HG03378 (cell line): ENCODE data around the gene PDE3A.
"Not testable (repeated sequence)": the region's sequence is repeated elsewhere in the genome, so short reads cannot be mapped to it uniquely, and the experiment has no call there.

Experiments
- ATAC-seq: cut with Tn5 transposase; IDR thresholded peaks from one replicate; pipeline ENCODE4 v1.9.1; 2021; ENCODE audit warnings: mild to moderate bottlenecking, moderate library complexity; ENCODE audit not compliant: unreplicated experiment

The PDE3A gene

DNA sequence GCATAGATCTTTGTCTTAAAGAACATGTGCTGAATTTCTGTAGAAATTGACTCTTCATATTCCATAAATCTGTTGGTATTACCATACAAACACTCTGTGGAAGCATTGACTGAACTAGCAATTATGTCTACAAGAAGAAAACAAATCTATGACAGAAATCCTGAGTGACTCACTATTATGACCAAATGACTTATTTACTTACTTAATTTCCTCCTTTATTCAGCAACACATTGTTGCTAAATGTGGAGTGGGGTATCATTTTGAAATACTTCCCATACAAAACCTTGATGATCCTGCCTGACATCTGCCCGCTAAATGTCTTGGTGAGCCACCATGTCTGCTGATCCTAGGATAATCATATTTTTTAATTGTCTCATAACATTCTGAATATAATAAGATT lies 227.7 kb downstream of the PDE3A start:
- no peak for ATAC-seq

DNA sequence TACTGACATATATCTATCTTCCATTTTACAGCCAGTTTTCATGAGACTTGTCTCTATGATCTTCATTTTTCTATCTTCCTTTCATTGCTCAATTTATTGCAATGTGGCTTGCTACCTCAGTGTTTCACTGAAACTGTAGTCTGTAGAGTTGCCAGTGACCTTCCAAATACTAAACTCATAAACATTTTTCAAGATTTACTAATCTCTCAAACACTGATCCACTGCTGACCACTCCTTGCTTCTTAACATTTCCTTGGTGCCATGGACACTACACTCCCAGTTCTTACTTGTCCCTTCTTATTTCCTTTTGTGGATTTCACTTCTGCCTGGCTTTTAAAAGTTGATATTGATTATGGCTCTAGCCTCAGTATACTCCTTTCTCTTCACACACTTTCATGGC lies 231.4 kb downstream of the PDE3A start:
- no peak for ATAC-seq

DNA sequence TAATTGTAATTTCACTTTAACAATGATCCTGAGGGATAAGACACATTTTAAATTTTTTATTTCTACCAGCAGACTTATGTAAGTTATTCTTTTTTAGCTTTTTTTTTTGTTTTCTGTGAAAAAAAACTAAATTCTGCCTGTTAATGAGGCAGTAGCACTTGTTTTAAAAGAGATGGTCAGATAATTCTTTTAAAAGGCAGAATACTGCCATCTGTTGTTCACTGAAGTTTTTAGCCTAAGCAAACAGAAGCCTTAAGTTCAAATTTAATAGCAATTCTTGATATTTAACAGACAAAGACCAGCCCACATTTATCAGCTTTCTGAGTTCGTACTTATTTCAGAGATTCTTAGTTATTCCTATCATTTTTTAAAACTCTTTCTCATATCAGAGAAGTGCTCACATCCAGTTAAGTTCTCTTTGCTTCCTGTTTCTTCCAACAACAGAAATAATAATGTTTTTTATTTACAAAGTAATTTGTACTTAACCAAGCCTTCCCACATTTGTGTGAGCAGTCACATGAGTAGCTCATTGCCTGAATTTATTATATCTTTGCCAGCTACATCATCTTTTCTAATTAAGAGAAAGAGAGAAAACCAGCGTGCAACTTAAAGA lies 233.4 kb downstream of the PDE3A start:
- ATAC-seq: no peak

DNA sequence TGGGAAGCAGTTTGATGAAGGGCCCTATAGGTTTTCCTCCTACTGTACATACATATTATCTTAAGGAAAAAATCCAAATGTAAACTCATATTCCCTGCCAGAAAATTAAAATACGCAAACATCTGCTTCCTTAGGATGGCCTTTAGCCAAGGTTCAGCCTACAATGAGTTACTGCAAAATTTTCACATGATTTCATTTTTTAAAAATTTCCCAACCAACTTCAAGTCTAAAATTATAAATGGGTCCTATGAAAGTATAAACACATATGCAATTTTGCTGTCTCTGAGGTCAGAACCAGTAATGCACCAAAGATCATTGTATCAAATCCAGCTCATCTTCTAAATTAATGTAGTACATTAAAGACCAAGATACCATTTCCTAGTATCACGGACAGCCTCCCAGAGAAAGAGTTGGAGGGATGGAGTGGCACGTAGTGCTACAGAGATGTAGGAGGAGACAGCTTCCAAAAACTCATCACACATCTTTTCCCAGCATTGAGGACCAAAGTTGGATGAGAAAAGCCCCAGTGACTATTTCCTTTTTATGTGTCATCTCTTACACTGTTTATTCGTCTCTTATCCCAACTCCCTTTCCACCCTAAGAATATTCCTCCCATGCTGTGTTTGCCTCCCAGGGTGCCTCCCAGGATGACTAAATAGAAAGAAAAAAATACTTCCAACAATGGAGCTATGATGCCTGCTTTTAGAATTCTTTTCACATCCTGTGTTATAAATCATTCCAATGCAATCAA lies 234.5 kb downstream of the PDE3A start:
- ATAC-seq: no peak

DNA sequence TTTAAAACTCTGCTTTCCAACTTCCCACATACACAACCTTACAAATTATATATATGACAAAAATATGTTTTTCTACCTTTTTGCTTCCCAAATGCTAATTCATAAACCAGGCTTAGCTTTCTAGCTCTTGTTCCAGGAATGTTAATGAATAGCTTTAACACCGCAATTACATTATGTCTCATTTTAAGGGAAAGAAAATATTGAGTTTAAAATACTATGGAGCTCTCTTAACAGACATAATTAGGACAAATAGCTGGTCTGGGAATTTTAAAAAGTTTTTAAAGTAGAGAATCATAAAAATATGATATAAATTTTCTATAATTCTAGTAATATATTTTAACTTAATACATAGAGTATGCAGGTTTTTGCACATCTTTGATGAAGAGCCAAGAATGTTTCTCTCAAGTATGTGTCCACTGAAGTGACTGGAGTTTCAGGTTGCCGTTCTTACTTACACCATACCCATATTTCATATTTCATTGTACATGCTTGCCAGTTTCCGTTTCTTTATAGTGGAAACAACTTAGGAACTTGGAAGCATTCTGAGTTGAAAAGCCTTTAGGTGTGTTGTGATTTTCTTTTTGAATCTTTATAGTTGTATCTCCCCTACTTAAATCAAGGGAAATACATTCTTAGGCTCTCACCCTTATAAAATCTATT lies 236.2 kb downstream of the PDE3A start:
- ATAC-seq: no peak

DNA sequence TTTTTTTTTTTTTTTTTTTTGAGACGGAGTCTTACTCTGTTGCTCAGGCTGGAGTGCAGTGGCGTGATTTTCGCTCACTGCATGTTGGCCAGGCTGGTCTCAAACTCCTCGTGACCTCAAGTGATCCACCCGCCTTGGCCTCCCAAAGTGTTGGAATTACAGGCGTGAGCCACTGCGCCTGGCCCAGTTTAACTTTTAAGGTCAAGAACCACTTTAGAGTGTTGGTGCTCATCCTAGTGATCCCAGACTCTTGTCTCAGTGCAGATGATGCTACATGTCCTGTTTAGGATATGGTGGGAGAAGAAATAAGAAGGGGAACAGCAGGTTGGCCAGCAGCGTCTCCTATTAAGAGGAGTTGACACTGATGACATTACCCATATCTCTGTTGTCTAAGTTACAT lies 246.7 kb downstream of the PDE3A start:
- ATAC-seq: not testable (repeated sequence)

DNA sequence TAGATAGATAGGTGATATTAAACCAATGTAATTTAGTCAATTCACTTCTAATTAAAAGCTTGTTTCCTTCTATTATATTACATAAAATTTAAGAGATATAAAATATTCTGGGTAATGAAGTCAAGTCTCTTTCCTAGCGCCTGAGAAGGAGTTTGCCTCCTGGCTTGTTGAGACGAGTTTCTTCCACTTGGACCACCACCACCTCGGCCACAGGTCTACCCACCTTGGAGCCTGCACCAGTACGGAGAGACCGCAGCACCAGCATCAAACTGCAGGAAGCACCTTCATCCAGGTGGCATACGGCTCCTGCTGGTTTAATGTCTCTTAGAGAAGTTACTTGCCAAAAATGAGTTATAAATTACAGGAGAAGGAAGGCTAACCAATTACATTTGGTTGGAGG lies 247.8 kb downstream of the PDE3A start:
- ATAC-seq: no peak

DNA sequence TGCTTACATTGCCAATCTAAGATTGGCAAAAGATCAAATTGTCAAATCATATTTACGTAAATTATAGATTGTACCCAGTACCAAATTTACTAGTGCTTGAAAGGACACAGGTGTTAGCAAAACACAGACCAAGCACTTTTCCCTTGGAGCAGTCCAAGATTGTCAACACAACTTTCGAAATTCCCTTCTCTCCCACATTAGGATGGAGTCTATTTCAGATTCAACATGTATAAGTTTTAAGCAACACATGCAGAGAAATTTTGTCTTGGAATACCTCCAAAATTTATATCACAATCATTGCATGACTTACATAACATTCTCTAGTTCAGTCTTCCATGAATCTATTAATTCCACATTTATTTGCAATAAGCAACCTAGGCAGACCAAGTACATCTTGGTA lies 251.9 kb downstream of the PDE3A start:
- no peak for ATAC-seq

DNA sequence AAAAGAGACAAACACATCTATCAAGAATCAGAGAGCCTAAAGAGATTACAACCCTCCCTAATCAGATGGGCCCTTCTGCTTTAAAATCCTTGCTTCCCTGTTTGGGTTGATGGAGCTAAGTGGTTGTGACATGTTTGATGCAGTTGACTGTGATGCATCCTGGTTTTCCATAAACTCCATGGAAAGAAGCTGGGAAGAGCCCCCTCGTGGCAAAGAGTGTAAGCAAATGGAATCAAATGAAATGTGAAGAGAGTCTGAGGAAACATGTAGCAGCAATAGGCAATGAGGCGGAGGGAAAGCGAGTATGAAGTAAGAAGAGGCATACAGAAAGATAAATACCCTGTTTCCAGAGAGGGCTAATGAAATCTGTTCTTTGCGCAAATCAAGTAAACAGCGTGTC lies 256.4 kb downstream of the PDE3A start:
- no peak for ATAC-seq

DNA sequence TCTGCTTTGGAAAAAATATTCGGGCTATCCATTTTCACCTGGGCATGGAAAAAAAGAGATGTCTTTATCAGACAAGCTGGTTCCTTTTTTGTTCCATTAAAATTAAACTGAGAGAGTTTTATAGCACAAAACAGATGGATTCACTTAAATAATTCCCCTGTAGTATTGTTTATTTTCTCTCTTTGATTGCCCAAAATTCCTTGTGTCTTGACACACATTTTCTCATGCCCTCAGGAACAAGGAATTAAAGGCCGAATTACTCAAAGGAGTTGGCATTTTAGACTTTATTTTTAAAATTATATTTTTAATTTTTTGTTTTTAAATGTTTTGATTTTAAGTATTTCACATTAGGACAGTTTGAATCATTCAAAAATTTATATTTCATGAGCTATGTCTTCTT lies 257.2 kb downstream of the PDE3A start:
- ATAC-seq: no peak

DNA sequence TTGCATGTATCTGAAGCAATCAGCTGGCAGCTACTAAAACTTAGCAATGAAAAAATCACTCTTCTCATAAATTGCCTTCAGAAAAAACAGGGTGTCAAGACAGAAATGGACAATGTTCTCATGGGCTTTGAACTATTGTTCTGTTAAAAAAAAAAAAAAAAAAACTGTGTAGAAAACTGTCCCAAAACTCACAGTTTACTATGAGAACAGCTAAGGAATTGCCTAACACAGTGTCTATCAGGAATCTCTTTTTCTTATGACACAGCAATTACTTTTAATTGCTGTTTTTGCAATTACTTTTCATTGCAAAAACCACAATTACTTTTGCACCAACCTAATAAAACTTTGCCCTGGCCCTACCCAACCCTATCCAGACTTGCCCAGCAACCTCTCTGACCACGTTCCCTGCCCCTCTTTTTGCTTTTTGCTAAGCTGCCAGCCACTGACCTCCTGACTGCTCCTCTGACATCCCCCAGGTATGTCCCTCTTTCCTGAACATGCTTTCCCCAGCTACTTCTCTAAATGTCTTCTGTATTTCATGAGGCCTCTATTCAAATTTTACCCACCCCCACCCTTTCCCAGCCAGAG lies 258.8 kb downstream of the PDE3A start:
- no peak for ATAC-seq

DNA sequence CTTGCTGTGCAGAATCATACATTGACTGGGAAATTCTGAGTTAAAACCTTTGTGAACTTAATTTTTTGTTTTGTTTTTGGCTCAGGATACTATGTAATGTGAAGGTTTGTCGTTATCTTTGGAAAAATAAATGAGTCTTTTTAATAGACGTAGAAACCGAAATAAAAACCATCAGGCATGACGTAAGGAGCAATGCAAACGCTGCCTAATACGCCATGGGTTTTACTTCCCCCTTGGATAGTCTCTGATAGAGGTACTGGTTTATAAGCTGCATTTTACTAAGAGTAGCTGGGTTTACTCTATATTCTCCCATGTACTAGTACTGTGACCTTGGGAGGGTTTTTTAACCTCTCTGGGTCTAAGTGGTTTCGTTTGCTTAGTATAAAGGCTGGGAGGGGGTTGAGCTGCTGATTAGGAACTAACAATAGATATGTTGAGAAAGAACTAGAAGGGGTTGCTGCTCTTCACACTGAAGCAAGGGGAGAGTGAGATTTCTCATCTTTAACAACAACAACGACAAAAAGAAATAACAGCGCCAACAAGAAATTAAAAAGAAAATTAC lies 260.0 kb downstream of the PDE3A start:
- no peak for ATAC-seq

DNA sequence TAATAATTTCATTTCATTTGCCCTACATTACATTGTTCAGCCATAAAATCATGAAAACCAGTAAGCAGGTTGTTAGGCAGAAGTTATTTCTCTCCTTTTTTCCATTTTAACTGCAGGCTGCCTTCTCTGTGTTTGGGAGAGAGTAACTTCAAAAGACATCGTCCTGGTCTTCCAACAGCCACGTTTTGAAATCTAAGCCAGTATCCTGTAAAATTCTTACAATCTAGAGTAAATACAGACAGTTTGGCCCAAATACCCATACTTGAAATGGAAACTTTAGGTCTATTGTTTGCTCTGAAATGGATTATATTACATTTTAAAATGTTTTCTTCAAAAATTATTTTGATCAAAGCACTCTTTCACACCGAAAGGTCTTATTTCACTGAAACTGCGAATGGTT lies 260.7 kb downstream of the PDE3A start:
- ATAC-seq: no peak

DNA sequence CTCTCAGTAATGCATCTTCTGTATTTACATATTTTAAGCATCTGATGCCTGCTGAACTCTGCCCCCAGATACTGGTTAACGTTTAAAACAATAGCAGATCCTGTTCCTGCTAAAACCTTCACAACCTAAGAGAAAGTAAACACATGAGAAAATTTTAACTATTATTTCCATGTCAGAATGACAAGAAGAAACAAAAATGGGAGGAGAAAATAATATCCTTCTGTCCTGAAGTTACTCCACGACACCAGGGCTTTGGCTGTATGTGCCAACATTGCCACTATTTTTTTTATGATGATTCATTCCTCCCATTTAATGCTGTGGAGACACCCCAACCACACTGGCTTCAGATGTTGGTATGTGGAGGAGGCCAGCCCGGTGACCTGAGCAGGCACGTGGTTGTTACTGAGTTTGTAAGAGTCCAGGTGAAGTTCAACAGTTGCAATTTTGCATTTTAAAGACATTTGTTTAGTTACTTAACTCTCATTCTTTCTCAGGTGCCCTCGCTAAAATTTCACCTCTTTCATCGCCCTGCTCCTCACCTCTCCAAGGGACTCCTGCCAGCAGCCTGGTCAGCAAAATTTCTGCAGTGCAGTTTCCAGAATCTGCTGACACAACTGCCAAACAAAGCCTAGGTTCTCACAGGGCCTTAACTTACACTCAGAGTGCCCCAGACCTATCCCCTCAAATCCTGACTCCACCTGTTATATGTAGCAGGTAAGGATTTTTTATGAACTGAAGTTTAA lies 261.2 kb downstream of the PDE3A start:
- no peak for ATAC-seq

DNA sequence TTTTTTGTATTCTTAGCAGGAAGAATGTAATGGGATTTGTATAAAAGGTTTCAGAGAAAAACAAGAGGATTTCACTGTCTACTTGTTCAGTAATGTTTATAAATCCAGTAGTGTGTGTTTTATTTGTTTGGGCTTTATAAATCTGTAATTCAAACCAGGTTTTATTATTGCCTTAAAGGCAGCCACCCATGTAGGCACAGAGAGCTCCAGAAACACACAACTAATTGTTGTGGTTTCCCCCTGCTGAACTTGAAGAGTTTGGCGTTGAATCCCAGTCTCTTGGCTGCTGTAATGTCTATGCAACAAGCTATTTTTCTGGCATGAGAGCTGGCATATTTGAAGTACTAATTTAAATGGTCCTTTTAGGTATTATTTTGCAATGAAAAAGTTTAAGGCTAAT lies 263.4 kb downstream of the PDE3A start:
- ATAC-seq: no peak

DNA sequence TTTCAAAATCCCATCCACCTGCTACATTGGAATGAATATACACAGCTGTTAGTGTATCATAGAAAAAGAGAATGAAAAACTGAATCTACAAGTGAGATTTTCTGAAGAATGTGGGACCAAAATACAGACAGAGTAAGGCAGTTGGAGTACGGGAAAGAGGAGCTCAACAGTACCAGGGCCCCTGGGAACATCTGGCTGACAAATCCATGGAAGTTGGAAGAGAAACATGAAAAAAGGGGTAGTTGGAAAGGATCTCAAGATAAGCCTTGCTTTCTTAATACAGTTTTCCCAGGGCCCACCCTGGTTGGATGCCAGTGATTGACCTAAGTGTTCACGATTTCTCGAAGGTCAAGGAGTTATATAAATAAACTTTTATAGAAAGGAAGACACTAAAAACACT lies 272.8 kb downstream of the PDE3A start:
- no peak for ATAC-seq

DNA sequence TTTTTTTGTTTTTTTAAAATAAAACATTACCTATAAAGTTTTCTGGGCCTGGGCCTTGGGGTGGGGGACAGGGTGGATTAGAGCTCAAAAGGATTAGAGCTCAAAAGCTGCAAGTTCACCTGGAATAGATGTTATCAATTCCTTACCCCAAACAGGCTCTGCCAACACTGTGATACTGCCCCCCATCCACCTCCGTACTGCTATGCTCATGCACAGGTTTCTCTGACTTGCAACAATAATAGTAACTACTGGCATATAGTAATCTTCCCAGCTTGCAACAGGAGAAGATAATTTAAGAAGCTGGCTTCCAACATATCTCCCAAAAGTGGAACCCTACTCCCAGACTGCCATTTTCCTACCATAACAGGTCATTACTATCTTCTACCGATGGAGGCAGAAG lies 275.5 kb downstream of the PDE3A start:
- ATAC-seq: no peak

DNA sequence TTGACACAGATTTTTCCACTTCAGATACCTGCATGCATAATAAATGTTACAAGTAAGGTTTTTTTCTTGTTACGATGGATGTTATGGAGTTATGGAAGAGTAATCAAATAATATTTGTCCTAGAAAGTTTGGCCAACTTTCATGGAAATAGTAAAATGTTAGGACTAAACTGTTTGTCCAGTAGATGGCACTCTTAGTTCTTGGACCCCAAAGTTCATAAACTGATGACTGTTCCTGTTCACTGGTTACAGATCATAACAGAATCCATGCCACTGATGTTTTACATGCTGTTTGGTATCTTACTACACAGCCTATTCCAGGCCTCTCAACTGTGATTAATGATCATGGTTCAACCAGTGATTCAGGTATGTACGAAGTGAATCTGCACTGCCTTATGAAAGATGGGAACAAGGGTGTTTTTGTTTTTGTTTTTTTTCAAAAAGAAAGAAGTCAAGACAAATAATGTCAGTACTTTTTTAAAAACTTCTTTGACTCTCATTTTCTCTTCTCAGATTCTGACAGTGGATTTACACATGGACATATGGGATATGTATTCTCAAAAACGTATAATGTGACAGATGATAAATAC lies 278.0 kb downstream of the PDE3A start:
- no peak for ATAC-seq

DNA sequence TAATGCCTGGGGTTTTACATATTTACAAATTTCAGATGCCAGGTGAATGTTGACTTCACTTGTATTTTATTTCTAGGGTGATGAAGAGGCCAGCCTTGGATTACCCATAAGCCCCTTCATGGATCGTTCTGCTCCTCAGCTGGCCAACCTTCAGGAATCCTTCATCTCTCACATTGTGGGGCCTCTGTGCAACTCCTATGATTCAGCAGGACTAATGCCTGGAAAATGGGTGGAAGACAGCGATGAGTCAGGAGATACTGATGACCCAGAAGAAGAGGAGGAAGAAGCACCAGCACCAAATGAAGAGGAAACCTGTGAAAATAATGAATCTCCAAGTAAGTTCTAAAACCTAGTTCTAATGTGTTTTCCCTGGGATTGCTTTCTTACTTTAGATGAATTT lies 285.5 kb downstream of the PDE3A start:
- ATAC-seq: no peak

DNA sequence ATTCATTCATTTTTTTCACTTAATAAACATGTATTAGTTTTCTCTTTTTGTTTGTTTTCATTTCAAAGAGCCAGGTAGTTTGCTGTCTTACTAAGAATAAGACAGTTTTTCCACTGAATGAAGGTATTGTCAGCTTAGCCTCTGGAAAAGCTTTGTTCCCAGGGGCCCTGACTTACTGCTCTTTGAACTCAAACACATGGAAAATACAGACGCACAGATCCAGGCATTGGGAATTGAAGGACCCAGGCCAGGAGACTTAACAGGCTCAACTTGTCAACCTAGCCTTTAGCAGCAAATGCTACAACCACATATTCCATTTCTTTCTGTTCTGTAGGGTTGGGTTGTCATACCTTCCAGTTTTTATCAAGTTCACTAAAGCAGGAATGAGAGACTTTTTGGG lies 288.3 kb downstream of the PDE3A start:
- no peak for ATAC-seq

DNA sequence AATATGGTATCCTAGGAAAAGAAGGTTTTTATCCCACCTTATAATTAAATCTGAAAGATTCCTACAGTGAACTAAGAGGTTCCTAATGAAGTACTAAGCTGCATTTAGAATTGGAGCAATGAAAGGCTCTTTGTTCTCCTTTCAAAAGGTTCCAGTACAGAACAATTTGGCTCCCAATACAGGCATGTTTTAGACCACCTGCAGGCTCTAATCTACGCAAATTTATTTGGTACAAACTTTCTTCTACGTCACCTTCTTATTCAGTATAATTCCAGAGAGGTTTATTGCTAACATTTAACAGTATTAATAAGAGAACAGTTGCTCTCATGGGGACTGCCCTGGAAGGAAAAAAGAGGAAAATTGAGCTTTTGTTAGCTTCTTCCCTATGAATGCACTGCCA lies 289.2 kb downstream of the PDE3A start:
- no peak for ATAC-seq
